Suprapubic skin (tissue), 4 donors: ENCODE data around the gene VPS8. TPM values are rescaled to one million over a fixed set of nuclear protein-coding genes. Genes with fewer than 3 reads are reported as not detected.

ENCODE experiments used
- DNase-seq, 2 donors: peaks; one replicate each; pipeline ENCODE4 v3.0.0-alpha.2; 2019; ENCODE audit warnings: low spot score in 2 of 2
- H3K27ac ChIP-seq: fragments of 200-600 bp; sonication (generic); one replicate; pipeline ENCODE4 v1.5.1; 2019
- H3K27me3 ChIP-seq: fragments of 200-600 bp; sonication (generic); one replicate; pipeline ENCODE4 v1.5.1; 2019
- H3K36me3 ChIP-seq: fragments of 200-600 bp; sonication (generic); one replicate; pipeline ENCODE4 v1.5.1; 2019
- H3K4me1 ChIP-seq: fragments of 200-600 bp; sonication (generic); one replicate; pipeline ENCODE4 v1.5.1; 2019
- H3K4me3 ChIP-seq: fragments of 200-600 bp; sonication (generic); one replicate; pipeline ENCODE4 v1.5.1; 2019; ENCODE audit warnings: mild to moderate bottlenecking
- H3K9me3 ChIP-seq: fragments of 200-600 bp; sonication (generic); one replicate; pipeline ENCODE4 v1.5.1; 2019
- CTCF ChIP-seq, 2 donors: fragments of 200-600 bp in 1 of 2; fragments of 450-650 bp in 1 of 2; sonication (generic) in 1 of 2; IDR thresholded peaks; one replicate each; pipeline ENCODE4 v1.5.1; 2016 to 2019; ENCODE audit warnings: antibody characterized with exemption in 2 of 2, mild to moderate bottlenecking in 1 of 2, moderate library complexity in 1 of 2
- EP300 ChIP-seq: sonication (generic); formaldehyde crosslinking; IDR thresholded peaks from one replicate; pipeline ENCODE4 v1.6.1; 2017; ENCODE audit warnings: antibody characterized with exemption
- POLR2A ChIP-seq, 2 donors: fragments of 450-650 bp; IDR thresholded peaks; one replicate each; pipeline ENCODE4 v1.6.1; 2017; ENCODE audit warnings: antibody characterized with exemption in 2 of 2, mild to moderate bottlenecking in 2 of 2, moderate library complexity in 2 of 2
- POLR2AphosphoS5 ChIP-seq, 3 donors: sonication (generic); formaldehyde crosslinking; IDR thresholded peaks; one replicate each; pipeline ENCODE4 v1.6.1; 2017; ENCODE audit warnings: antibody characterized with exemption in 3 of 3
- WGBS: methylation state at CpG from one replicate; pipeline ENCODE4 v1.1.5; 2018; 5-methylcytosine and 5-hydroxymethylcytosine counted together
- total RNA-seq, 4 donors: library from RNA; depleted of rRNA; stranded (reverse); fragments of >200 nt; gene quantifications; one replicate each; pipeline ENCODE4 v1.1.0, GENCODE V29; 2016

VPS8 gene
- total RNA-seq, 4 donors from 2014 or later, result 36.1 to 93.8 (median 57.2) TPM

GRCh38 chr3:184823990-184824389 lies 12.0 kb downstream of the VPS8 start:
- WGBS, result 85% methylated on average over 4 of the region's 4 CpGs
- DNase-seq, result no peak
- H3K27ac ChIP-seq, result no peak overlapping the region
- H3K4me3 ChIP-seq, result no peak overlapping the region
- TF ChIP-seq POLR2AphosphoS5 (IDR thresholded peaks at IDR 0.05) (no peak), EP300 (no peak)
- H3K36me3 ChIP-seq, result peaks cover 18% of the 10 kb centered on the region
- no peaks in the 10 kb centered on the region for H3K4me1 ChIP-seq
- no peaks in the 10 kb centered on the region for H3K9me3 ChIP-seq
- H3K27me3 ChIP-seq, result no peaks in the 10 kb centered on the region

- no peaks in the 10 kb centered on the region for H3K27me3 ChIP-seq
- 88% methylated on average over 6 of the region's 6 CpGs for WGBS
- no peaks in the 10 kb centered on the region for H3K4me1 ChIP-seq
- TF ChIP-seq POLR2AphosphoS5 (IDR thresholded peaks at IDR 0.05) (no peak), EP300 (no peak), CTCF (IDR thresholded peaks at IDR 0.05) (no peak), POLR2A (IDR thresholded peaks at IDR 0.05) (no peak)
- H3K4me3 ChIP-seq, result no peak overlapping the region
- no peak for DNase-seq
- no peaks in the 10 kb centered on the region for H3K9me3 ChIP-seq
- H3K36me3 ChIP-seq, result peaks cover 22% of the 10 kb centered on the region
- H3K27ac ChIP-seq, result no peak overlapping the region
Measured at GRCh38 chr3:184825121-184825820, 13.3 kb downstream of the VPS8 start.

- WGBS, result 80% methylated on average over 2 of the region's 2 CpGs
- DNase-seq, result no peak
- TF ChIP-seq CTCF (IDR thresholded peaks at IDR 0.05) (no peak), POLR2AphosphoS5 (IDR thresholded peaks at IDR 0.05) (no peak), POLR2A (IDR thresholded peaks at IDR 0.05) (no peak), EP300 (no peak)
- Histone ChIP-seq H3K27me3 (no peaks in the 10 kb centered on the region), H3K36me3 (peaks cover 35% of the 10 kb centered on the region), H3K27ac (no peak overlapping the region), H3K9me3 (no peaks in the 10 kb centered on the region), H3K4me1 (no peaks in the 10 kb centered on the region), H3K4me3 (no peak overlapping the region)
Measured at GRCh38 chr3:184827572-184827971, 15.6 kb downstream of the VPS8 start.

- Histone ChIP-seq H3K27ac (no peak overlapping the region), H3K4me1 (no peaks in the 10 kb centered on the region), H3K27me3 (no peaks in the 10 kb centered on the region), H3K4me3 (no peak overlapping the region), H3K36me3 (peaks cover 54% of the 10 kb centered on the region), H3K9me3 (no peaks in the 10 kb centered on the region)
- DNase-seq, result no peak
- no peak for TF ChIP-seq POLR2A (IDR thresholded peaks at IDR 0.05)
- no peak for TF ChIP-seq CTCF (IDR thresholded peaks at IDR 0.05)
- TF ChIP-seq EP300, result no peak
- TF ChIP-seq POLR2AphosphoS5 (IDR thresholded peaks at IDR 0.05), result no peak
Measured at GRCh38 chr3:184832044-184832443, 20.1 kb downstream of the VPS8 start.

GRCh38 chr3:184832903-184833302 lies 20.9 kb downstream of the VPS8 start:
- WGBS, result 94% methylated on average over 4 of the region's 4 CpGs
- Histone ChIP-seq H3K27me3 (no peaks in the 10 kb centered on the region), H3K9me3 (no peaks in the 10 kb centered on the region), H3K4me1 (no peaks in the 10 kb centered on the region), H3K4me3 (no peak overlapping the region), H3K36me3 (peaks cover 51% of the 10 kb centered on the region), H3K27ac (no peak overlapping the region)
- DNase-seq, result no peak
- TF ChIP-seq EP300 (no peak), POLR2A (IDR thresholded peaks at IDR 0.05) (no peak), POLR2AphosphoS5 (IDR thresholded peaks at IDR 0.05) (no peak), CTCF (IDR thresholded peaks at IDR 0.05) (no peak)
